ENCODE measurements around the gene KCNK3. TPM values are rescaled to one million over a fixed set of nuclear protein-coding genes. Genes with fewer than 3 reads are reported as not detected.

KCNK3 gene
- total and polyA plus RNA-seq, 2 of the 13 experiments (the other 11 are each of a cell fraction or from before 2014, with no cell fraction given) = not detected

- TF ChIP-seq ZNF232 (CRISPR knock-in tag; IDR thresholded peaks at IDR 0.05; ENCODE audit: borderline replicate concordance) (0 out of 2 replicates have a peak, but pooled peaks have one; percentile 32), MIXL1 (CRISPR knock-in tag; IDR thresholded peaks at IDR 0.05) (no peak), ZNF839 (CRISPR knock-in tag; IDR thresholded peaks at IDR 0.05; ENCODE audit: borderline replicate concordance) (no peak), TFDP2 (CRISPR knock-in tag; IDR thresholded peaks at IDR 0.05) (0 out of 2 replicates have a peak, but pooled peaks have one; percentile 29), ZNF564 (CRISPR knock-in tag; IDR thresholded peaks at IDR 0.05) (no peak), ZNF605 (CRISPR knock-in tag; IDR thresholded peaks at IDR 0.05) (0 out of 2 replicates have a peak, but pooled peaks have one; percentile 39), ZFP41 (CRISPR knock-in tag; IDR thresholded peaks at IDR 0.05; ENCODE audit: borderline replicate concordance) (no peak), KDM6A (CRISPR knock-in tag; IDR thresholded peaks at IDR 0.05; ENCODE audit: low read depth) (no peak), RFXAP (CRISPR knock-in tag; IDR thresholded peaks at IDR 0.05; ENCODE audit: borderline replicate concordance) (no peak), MATR3 (CRISPR knock-in tag; IDR thresholded peaks at IDR 0.05) (no peak), ZBTB21 (CRISPR knock-in tag; IDR thresholded peaks at IDR 0.05) (no peak), ZNF747 (CRISPR knock-in tag; IDR thresholded peaks at IDR 0.05; ENCODE audit: borderline replicate concordance) (no peak), ZNF781 (CRISPR knock-in tag; IDR thresholded peaks at IDR 0.05; ENCODE audit: borderline replicate concordance, not compliant biosample characterization) (no peak), ZNF558 (CRISPR knock-in tag; IDR thresholded peaks at IDR 0.05; ENCODE audit: borderline replicate concordance) (no peak), FLYWCH1 (CRISPR knock-in tag; IDR thresholded peaks at IDR 0.05) (no peak), IRX3 (CRISPR knock-in tag; IDR thresholded peaks at IDR 0.05; ENCODE audit: borderline replicate concordance, low read depth) (no peak), SCMH1 (CRISPR knock-in tag; IDR thresholded peaks at IDR 0.05; ENCODE audit: borderline replicate concordance) (no peak), ZNF17 (CRISPR knock-in tag; IDR thresholded peaks at IDR 0.05) (no peak), SAFB2 (CRISPR knock-in tag; IDR thresholded peaks at IDR 0.05; ENCODE audit: borderline replicate concordance, low read depth) (no peak), RAD21 (CRISPR knock-in tag; IDR thresholded peaks at IDR 0.05) (no peak), NFIB (CRISPR knock-in tag; IDR thresholded peaks at IDR 0.05; ENCODE audit: borderline replicate concordance) (no peak), ZNF251 (CRISPR knock-in tag; IDR thresholded peaks at IDR 0.05) (no peak), ARNT2 (CRISPR knock-in tag; IDR thresholded peaks at IDR 0.05; ENCODE audit: low read depth) (peak; percentile 31; the same call in 1 of the 2 replicates), SALL2 (CRISPR knock-in tag; IDR thresholded peaks at IDR 0.05) (no peak), ZKSCAN8 (CRISPR knock-in tag; IDR thresholded peaks at IDR 0.05; ENCODE audit: borderline replicate concordance) (no peak), BCL3 (CRISPR knock-in tag; IDR thresholded peaks at IDR 0.05) (no peak), ELF3 (CRISPR knock-in tag; IDR thresholded peaks at IDR 0.05) (peak; percentile 81)
- TF ChIP-seq, protein P1, sequence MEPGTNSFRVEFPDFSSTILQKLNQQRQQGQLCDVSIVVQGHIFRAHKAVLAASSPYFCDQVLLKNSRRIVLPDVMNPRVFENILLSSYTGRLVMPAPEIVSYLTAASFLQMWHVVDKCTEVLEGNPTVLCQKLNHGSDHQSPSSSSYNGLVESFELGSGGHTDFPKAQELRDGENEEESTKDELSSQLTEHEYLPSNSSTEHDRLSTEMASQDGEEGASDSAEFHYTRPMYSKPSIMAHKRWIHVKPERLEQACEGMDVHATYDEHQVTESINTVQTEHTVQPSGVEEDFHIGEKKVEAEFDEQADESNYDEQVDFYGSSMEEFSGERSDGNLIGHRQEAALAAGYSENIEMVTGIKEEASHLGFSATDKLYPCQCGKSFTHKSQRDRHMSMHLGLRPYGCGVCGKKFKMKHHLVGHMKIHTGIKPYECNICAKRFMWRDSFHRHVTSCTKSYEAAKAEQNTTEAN (CRISPR knock-in tag; conservative IDR thresholded peaks at IDR 0.05) = no peak
Observed at GRCh38 chr2:26772064-26773001, 79.8 kb downstream of the KCNK3 start (continued).

Measured in HepG2 (cell line).